ENCODE data around the gene PRKAG3. TPM values are rescaled to one million over a fixed set of nuclear protein-coding genes. Genes with fewer than 3 reads are reported as not detected.

The PRKAG3 gene
- total and polyA plus RNA-seq, 8 donors = 0.08 TPM; not detected in 7

DNA sequence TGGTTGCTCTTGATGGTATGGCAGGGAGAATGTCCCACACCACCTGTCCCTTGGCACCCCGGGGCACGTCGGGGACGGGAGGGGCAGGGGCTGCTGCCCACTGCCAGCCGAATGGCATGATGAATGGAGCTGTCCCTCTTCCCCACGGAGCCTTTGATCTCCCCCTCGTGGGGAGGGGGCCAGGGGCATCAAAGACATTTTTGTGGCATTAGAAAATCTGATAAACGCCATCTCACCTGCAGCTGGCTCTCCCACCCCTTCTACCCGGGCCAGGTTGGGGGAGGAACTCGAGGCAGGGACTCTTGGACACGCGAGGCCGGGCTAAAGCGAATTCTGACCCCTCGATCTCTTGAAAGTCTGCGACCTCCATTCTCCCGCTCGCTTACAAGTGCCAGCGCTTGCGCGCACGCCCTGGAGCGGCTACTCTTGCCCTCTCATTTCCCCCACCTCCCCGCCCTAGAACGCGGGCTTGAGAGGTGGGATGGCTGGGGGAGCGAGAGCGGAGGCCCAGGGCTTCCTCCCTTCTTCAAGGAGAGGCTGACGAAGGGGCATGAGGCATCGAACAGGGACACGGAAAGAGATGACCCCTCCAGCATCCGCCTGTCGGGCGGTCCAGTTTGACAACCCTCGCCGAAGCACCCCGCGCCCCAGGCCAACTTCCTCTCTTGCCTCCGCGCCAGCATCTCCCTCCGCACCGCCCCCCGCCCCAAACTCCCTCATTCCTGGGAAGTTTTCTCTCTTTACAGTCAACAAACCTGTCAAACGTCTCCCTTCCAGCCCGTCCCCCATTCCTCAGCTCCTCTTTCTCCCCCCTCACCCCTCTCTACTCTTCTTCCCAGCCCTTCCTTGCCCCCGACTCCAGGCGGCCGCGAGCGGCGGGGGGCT, 27.3 kb upstream of the PRKAG3 start:
- H3K27me3 ChIP-seq = peaks cover 59 to 99% of the 10 kb centered on the region in 2 donors

DNA sequence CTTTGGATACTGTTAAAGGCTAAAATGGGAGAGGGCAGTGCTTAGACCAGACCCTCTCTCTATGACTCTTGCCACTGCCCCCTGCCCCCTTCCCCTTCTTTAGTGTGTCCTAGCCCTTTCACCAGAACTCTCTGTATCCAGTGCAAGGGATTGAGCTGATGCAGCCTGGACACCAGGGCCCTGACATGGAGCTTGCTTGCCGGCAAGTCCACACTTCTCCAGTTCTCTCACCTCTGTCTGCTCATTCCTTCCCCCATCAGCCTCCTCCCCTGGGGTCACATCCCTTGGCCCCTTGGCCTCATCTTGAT, 26.5 kb upstream of the PRKAG3 start:
- no peaks in the 10 kb centered on the region for H3K36me3 ChIP-seq
- peaks cover 9 to 20% of the 10 kb centered on the region in 2 donors for H3K4me1 ChIP-seq
- no peak overlapping the region for H3K27ac ChIP-seq
- ATAC-seq (no peak), DNase-seq (no peak)
- TF ChIP-seq, protein P1, sequence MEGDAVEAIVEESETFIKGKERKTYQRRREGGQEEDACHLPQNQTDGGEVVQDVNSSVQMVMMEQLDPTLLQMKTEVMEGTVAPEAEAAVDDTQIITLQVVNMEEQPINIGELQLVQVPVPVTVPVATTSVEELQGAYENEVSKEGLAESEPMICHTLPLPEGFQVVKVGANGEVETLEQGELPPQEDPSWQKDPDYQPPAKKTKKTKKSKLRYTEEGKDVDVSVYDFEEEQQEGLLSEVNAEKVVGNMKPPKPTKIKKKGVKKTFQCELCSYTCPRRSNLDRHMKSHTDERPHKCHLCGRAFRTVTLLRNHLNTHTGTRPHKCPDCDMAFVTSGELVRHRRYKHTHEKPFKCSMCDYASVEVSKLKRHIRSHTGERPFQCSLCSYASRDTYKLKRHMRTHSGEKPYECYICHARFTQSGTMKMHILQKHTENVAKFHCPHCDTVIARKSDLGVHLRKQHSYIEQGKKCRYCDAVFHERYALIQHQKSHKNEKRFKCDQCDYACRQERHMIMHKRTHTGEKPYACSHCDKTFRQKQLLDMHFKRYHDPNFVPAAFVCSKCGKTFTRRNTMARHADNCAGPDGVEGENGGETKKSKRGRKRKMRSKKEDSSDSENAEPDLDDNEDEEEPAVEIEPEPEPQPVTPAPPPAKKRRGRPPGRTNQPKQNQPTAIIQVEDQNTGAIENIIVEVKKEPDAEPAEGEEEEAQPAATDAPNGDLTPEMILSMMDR (IDR thresholded peaks at IDR 0.05) = no peak
- intact Hi-C loops (cut with DNase I) = no loop called here
- no peaks in the 10 kb centered on the region for H3K9me3 ChIP-seq
- peaks cover 64 to 99% of the 10 kb centered on the region in 2 donors for H3K27me3 ChIP-seq
- no peak overlapping the region for H3K4me3 ChIP-seq

More for the DNA sequence above, 27.3 kb upstream of the PRKAG3 start:
- intact Hi-C loops (cut with DNase I) = no loop called here
- Histone ChIP-seq H3K9me3 (no peaks in the 10 kb centered on the region), H3K27ac (no peak overlapping the region), H3K36me3 (no peaks in the 10 kb centered on the region), H3K4me1 (peaks cover 9 to 20% of the 10 kb centered on the region in 2 donors), H3K4me3 (peak overlapping the region in 1 of 2 donors; percentile 18)
- ATAC-seq (no peak), DNase-seq (no peak)
- TF ChIP-seq, protein P1 (IDR thresholded peaks at IDR 0.05) = no peak

DNA sequence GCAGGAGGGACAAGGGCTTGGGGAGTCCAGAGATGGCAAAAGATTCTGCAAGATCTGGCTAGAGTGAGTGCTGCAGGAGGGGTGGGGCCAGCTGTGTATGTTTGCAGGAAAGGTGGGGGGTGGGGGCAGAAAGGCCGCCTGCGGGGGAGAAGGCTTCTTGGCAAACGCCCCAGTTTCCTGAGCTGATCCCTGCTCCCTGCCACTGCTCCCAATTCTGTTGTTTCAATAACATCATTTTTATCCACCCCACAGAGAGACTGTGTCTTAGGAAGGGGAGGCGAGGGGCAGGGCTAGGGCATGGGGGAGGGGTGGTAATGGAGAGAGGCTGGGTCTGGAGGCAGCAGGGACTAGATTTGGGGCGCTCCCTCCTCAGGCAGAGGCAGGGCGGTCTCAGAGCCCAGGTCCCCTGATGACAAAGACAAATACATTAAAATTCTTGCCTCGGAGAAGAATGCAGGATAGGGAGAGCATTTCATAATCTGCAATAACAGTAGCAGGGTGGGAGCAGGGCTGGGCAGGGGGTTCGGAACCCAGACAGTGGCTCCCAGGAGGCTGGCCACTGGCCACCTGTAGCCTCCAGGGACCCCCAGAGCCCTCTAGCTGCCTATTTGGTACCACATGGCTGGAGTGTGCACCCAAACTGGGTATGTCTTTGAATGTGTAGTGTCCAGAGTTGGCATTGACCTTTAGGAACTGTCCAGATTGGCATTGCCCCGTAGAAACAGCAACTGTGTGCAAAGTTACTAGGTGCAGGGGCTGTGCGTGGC, 26.0 kb upstream of the PRKAG3 start:
- TF ChIP-seq, protein P1 (IDR thresholded peaks at IDR 0.05) = no peak
- peaks cover 60 to 99% of the 10 kb centered on the region in 2 donors for H3K27me3 ChIP-seq
- H3K9me3 ChIP-seq = no peaks in the 10 kb centered on the region
- H3K27ac ChIP-seq = no peak overlapping the region
- intact Hi-C loops (cut with DNase I) = no loop called here
- ATAC-seq (no peak), DNase-seq (no peak)
- no peak overlapping the region for H3K4me3 ChIP-seq
- H3K36me3 ChIP-seq = no peaks in the 10 kb centered on the region
- H3K4me1 ChIP-seq = peaks cover 9 to 20% of the 10 kb centered on the region in 2 donors

DNA sequence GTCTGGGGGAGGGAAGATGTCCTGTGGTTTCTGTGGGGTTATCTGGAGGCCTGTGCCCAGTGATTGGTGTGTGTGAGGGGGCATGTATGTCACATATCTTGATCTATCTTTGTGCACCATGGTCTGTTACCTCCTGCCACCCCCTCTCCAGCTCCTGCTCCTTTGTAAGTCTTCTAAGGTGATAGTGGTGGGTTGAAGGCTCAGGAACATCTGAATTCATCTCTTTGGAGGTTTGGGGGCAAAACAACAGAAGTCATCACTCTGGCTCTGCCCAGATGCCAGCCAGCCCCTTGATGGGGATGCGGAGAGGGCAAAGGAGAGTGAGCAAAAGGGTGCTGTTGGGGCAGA, 25.3 kb upstream of the PRKAG3 start:
- Histone ChIP-seq H3K36me3 (no peaks in the 10 kb centered on the region), H3K9me3 (no peaks in the 10 kb centered on the region), H3K4me1 (peaks cover 9 to 20% of the 10 kb centered on the region in 2 donors), H3K4me3 (no peak overlapping the region), H3K27ac (no peak overlapping the region), H3K27me3 (peaks cover 57 to 99% of the 10 kb centered on the region in 2 donors)
- intact Hi-C loops (cut with DNase I) = no loop called here
- DNase-seq = no peak
- ATAC-seq = no peak
- TF ChIP-seq, protein P1 (IDR thresholded peaks at IDR 0.05) = no peak

Measured in left lung (tissue), 10 donors.